ENCODE measurements around the gene CDSN. TPM values are rescaled to one million over a fixed set of nuclear protein-coding genes. Genes with fewer than 3 reads are reported as not detected.
"Not testable (repeated sequence)": the region's sequence is repeated elsewhere in the genome, so short reads cannot be mapped to it uniquely, and the experiment has no call there.

The CDSN gene, protein sequence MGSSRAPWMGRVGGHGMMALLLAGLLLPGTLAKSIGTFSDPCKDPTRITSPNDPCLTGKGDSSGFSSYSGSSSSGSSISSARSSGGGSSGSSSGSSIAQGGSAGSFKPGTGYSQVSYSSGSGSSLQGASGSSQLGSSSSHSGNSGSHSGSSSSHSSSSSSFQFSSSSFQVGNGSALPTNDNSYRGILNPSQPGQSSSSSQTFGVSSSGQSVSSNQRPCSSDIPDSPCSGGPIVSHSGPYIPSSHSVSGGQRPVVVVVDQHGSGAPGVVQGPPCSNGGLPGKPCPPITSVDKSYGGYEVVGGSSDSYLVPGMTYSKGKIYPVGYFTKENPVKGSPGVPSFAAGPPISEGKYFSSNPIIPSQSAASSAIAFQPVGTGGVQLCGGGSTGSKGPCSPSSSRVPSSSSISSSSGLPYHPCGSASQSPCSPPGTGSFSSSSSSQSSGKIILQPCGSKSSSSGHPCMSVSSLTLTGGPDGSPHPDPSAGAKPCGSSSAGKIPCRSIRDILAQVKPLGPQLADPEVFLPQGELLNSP
- total RNA-seq: not detected

DNA sequence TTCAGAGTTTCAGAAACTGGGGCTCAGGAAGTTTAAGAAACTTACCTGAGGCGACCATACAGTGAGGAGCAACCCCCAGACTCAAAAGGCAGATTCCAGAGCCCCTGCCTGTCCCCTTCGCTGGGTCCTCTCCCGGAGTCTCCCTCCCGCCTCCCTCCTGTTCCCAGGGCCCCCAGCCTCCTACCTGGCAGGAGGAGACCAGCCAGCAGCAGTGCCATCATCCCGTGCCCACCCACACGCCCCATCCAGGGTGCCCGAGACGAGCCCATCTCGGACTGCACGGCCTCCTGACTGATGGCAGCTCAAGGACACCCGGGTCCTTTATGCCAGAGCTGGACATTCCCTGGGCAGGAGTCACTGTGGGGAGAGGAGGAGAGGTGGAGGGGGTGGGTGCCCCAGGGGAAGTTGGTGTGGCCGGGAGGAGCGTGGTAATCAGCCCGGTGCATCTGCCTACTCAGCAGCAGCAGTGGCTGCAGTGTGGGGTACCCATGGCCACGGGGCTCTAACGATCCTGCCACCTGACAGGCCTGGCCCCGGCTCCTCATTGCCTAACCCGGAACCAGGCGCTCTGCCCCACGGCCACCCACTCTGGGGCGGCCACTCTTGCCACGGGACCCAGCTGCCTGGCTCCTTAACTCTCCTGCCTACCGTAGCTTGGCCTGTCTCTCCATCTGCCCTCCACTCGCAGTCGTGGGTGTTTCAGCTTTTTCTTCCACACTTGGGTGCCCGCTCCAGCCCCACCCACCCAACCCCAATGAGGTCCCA, at the start of gene CDSN:
Gene CDSN (minus strand): TSS at position 296 of the 765 bp plus-strand sequence. CDS start 27 bp downstream, at position 269.
- intact Hi-C loops (cut with DNase I): no loop called here
- ATAC-seq: no peak
- DNase-seq (ENCODE audit: low spot score): no peak

DNA sequence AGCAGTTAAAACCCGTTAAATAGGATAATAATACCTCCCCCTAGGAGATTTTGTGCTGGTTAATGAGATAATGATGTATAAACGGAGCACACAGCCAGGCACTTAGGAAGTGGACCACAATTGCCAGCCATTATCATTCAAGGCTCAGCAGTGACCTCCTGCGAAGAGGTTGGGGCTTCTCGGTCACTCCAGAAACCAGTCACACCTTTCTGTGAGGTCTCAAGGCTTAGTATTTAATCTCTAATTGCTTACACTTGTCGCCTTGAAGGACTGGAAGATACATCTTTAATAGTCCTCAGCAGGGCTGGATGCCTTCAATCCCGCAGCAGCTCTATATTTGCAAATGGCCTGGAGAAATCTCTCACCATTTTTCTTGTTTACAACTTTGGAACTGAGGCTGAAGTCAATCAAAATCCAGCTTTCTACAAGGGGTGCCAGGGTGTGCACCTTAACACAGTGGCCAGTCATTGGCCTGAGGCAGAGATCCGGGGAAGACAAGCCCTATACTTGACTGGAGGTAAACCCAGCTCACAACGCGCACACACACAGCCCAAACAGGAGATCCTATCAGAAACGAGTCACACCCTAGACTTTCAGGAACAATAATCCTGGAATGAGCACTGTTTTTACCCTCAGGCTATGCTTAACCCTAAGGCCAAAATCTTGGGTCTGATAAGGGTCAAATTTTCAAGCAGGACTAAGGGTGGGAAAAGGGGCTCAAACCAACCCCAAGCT, 49.0 kb upstream of the CDSN start:
- DNase-seq (ENCODE audit: low spot score) (no peak), ATAC-seq (no peak)
- intact Hi-C loops (cut with DNase I): no loop called here

DNA sequence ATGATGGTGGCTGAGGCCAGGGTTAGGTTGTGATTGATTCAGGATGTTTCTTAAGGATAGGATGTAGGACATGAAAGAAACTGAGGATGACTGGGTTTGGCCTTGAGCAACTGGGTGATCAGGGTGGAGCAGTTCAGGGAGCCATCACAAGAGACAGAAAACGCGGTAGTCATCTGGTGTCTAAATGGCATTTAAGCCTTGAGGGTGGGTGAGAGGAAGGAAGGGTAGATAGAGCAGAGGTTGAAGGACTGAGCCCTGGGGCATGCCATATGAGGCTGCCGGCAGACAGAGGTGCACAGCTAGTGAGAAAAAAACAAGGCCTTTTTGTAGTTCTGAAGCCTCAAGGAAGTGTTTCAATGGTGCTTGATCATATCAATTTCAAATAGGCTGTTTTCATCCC, 48.4 kb upstream of the CDSN start:
- DNase-seq (ENCODE audit: low spot score) (no peak), ATAC-seq (no peak)
- intact Hi-C loops (cut with DNase I): no loop called here

DNA sequence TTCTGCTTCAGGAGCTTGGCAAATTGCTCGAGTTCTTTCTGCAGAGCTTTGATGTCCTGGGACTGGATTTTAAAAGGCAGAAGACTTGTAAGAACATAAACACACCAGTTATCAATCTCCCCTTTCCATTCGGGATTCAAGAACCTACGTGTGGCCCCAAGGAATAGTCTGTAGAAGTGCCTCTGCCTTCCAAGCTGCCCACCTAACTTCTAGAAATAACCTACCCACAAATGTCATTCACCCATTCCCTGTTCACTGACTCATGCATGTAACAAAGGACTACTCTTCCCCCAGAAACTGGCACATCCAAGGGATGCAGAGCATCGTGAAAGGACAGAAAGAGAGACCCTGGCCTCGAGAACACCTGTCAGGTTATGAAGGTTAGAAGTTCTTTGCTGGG, 45.7 kb upstream of the CDSN start:
- intact Hi-C loops (cut with DNase I): no loop called here
- no peak for ATAC-seq
- DNase-seq (ENCODE audit: low spot score): no peak

DNA sequence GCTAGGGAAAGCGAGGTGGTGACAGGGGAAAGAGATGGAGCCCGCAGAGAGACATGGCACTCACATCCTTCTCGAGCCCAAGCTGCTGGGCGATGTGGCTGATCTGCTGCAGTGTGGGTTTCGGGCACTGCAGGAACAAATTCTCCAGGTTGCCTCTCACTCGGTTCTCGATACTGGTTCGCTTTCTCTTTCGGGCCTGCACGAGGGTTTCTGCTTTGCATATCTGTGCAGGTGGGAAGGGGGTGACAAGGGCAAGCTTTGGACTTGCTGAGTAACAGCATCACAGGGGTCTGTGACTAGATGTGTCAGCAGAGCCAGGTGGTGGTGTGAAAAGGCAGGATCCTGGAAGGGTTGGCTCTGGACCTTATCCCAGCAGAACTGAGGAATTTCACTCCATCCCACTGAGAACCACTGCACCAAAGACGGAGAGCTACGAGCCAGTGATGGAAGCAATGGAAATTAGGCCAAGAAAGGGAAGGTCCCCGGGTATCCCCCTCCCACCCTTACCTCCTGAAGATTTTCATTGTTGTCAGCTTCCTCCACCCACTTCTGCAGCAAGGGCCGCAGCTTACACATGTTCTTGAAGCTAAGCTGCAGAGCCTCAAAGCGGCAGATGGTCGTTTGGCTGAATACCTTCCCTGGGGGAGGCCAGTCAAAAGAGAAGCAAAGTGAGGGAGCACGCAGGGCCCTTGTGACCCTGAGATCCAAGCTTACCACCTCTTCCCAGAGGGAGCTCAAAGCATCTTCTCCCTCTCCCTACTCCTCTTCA, 45.0 kb upstream of the CDSN start:
- ATAC-seq; intact Hi-C loops (cut with DNase I); DNase-seq (ENCODE audit: low spot score): not testable (repeated sequence)

DNA sequence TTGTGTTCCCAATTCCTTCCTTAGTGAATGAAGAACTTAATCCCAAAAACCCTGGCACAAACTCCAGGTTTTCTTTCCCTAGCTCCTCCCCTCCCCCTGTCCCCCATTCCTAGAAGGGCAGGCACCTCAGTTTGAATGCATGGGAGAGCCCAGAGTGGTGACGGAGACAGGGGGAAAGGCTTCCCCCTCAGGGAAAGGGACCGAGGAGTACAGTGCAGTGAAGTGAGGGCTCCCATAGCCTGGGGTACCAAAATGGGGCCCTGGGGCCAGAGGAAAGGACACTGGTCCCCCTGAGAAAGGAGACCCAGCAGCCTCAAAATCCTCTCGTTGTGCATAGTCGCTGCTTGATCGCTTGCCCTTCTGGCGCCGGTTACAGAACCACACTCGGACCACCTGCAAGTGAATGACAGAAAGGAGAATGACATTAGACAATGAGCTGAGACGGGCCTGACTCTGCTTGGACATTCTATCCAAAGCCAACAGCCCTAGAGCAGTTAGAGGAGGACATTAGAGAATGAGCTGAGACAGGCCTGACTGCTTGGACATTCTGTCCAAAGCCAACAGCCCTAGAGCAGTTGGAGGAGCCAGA, 44.3 kb upstream of the CDSN start:
- intact Hi-C loops (cut with DNase I); ATAC-seq: not testable (repeated sequence)

DNA sequence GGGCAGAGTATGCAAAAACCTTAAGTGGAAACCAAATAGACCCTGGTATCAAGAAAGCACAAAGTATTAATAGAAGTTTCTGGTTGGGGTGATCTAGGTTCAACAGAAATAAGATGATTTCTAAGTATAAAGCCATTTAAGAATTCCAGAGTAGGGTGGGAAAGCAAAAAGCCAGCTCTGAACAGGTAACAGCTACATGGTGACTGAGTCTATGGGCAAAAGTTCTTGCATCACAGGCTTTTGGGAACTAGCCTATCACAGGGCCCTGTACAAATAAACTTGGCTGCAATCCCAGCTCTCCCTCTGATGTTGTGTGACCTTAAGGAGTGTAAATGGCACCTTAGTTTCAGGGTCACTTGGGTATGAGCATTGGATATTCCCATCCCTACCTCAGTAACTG, 43.7 kb upstream of the CDSN start:
- DNase-seq (ENCODE audit: low spot score) (no peak), ATAC-seq (no peak)
- intact Hi-C loops (cut with DNase I): no loop called here

More for the DNA sequence above, 44.3 kb upstream of the CDSN start:
- not testable (repeated sequence) for DNase-seq (ENCODE audit: low spot score)

DNA sequence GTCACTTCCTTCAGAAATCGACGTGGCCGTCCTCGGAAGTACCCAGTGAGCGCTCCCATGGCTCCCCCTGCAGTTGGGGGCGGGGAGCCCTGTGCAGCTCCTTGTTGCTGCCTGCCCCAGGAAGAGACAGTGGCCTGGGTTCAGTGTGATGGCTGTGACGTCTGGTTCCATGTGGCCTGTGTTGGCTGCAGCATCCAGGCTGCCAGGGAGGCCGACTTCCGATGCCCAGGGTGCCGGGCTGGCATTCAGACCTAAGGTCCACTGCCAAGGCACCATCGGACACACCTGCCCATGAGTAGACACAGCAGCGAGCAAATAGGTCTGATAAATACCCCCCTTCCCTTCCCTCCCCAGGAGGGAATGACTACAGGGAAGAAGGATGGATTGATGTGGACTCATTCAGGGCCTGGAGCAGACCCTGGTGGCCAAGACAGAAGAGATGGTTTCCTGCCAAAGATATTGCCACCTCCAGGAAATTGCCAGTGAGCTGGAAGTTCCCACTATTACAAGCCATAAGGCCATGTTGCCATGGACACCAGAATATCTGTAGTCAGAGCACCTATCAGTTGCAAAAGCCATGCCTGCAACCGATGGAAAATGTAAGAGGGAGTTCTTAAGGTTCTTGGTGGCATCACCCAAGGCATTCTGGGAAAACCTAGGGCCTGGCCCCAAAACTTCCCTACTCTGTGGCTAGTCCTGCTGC, 42.4 kb upstream of the CDSN start:
- DNase-seq (ENCODE audit: low spot score): no peak
- intact Hi-C loops (cut with DNase I): no loop called here
- ATAC-seq: no peak

DNA sequence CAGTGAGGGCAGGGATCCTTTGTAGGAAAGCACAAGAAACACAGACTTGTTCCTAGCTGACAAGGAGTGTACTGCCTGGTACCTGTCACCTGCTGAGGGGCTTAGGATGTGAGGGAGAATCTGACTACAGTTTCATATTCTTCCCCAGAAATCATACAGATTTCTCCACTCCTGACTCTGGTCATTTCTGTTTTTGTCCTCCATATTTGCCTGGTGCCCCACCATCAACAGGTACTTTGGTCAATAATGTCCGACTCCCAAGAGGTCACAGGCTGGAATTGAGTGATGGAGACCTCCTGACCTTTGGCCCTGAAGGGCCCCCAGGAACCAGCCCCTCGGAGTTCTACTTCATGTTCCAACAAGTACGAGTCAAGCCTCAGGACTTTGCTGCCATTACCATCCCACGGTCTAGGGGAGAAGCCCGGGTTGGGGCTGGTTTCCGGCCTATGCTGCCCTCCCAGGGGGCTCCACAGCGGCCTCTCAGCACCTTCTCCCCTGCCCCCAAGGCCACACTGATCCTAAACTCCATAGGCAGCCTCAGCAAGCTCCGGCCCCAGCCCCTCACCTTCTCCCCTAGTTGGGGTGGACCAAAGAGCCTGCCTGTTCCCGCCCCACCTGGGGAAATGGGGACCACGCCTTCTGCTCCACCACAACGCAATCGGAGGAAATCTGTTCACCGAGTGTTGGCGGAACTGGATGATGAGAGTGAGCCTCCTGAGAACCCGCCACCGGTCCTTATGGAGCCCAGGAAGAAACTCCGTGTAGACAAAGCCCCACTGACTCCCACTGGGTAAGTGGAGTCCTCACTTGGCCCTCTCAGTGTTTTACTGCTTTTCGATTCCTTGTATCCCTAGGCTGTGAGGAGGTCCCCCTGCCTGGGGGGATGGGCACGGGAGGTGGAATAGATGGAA, 41.2 kb upstream of the CDSN start:
- DNase-seq (ENCODE audit: low spot score): no peak
- intact Hi-C loops (cut with DNase I): no loop called here
- ATAC-seq: no peak

DNA sequence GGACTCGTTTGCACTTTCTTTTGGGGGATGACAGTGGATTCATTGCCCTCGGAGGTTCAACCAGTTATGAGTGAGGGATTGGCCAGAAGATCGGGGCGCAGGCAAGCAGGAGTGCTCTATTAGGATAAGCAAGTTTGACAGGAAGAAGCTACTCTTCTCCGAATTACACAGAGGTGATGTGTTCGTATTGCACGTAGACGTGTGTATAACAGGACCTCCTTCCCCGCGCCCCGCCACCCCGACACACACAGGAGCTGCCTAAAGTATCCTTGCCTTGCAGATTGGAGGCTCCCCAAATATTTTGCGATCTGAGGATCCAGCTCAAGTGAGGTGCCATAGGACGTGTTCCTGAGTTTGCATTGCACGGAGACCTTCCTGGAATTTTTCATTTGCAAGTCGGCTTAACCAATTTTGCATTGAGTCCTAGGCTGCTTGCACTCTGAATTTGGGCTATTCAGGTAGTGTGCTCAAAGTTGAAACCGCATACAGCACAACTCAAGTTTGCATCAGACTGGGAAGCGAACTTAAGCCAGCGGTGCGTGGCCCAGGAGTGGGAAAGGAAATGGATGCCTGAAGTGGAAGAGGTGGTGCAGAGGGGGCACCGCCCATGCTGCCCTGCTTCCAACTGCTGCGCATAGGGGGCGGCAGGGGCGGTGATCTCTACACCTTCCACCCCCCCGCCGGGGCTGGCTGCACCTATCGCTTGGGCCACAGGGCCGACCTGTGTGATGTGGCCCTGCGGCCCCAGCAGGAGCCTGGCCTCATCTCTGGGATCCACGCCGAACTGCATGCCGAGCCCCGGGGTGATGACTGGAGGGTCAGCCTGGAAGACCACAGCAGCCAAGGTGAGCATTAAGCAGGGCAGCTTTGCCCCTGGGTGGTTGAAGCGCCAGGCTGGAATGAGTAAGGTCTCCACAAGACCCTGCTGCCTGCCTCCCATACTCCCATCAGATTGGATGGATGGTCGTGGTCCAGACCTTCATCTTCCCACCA, 38.9 kb upstream of the CDSN start:
- DNase-seq (ENCODE audit: low spot score) (no peak), ATAC-seq (no peak)
- intact Hi-C loops (cut with DNase I): no loop called here

DNA sequence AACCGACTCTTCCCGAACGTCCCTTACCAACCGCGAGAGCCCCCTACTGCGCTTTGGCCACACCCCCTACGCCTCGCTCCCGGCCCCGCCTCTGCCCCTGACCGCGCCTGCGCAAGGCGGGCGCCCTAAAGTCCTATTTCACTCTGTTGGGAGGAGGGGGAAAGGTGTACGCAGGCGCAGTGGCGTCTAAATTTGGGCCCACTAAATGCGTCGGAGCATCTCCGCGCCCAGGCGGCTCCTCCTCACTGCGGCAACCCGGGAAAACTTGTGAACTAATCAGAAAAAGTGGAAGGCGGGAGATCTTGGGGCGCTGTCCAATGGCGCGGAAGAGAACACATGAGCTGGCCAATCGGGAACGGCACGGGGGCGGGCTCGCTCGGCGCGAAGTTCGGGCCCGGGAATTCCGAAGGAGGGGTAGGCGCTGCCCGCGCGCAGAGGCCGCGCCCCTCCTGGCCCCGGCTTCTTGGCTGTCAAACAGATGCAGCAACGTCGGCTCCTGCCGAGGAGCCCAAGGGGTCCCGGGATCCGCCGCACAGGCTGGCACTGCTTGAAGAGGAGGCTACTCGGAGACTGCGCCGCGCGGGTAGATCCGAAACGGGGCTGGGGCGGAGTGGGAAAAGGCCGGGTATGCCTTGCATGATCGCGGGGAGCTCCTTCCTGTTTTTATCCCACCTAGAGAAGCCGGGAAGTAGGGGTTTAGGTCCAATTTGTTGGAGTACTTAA, 38.1 kb upstream of the CDSN start, which contains the start of gene TCF19:
Gene TCF19 (plus strand): TSS at position 450 of the 723 bp plus-strand sequence. CDS start 881 bp downstream, outside the sequence.
- DNase-seq (ENCODE audit: low spot score): peak; percentile 100
- intact Hi-C loops (cut with DNase I): no loop called here
- peak; percentile 99 for ATAC-seq

DNA sequence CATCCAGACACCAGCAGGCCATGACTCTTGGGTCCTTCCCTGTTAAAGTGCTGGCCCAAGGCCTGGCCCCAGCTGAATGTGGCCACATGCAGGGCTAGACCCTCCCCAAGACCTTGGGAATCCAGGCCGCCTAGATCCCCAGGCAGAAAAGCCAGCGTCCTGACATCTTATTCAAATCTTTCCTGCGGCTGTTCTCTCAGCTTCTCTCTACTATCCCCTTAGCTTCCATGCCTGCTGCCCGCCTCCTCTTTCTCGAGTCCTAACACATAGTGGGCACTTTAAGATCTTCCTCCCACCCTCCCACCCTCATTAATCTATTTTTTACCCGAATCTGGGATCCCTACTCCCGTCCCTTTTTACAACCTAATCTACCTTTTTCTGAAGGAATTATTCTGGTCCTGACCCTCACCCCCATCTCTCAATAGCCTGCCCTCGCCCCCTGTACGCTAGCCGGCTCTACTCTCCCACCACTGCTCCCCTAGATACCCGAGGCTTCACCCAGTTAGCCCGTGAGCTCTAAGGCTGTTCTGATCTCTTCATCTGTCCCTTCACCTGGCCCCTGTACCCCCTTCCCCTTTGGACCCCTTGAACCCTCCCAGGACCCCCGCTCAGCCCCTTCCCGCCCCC, 37.4 kb upstream of the CDSN start, which contains the start of gene CCHCR1:
Gene CCHCR1 (minus strand): TSS at position 290 of the 627 bp plus-strand sequence. CDS start 202 bp downstream, at position 88.
- ATAC-seq (no peak), DNase-seq (ENCODE audit: low spot score) (no peak)
- intact Hi-C loops (cut with DNase I): no loop called here

DNA sequence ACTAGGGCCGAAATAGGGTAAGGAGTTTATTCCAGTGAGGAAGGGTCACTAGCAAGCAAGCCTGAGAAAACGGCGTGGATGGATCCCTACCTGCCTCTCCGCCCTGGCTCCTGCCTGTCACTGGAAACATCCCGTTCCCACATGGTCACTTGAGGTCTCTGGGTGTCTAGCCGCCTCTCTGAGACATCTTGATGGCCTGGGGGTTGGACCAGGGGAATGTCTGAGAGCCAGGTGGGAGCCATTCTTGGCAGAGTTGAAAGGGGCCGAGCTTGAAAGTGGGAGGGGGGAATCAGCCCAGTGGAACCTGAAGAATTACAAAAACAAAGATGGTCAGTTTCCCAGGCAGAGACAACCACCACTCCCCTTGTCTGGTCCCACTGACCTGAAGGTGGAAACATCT, 36.4 kb upstream of the CDSN start:
- intact Hi-C loops (cut with DNase I): no loop called here
- ATAC-seq (no peak), DNase-seq (ENCODE audit: low spot score) (no peak)

DNA sequence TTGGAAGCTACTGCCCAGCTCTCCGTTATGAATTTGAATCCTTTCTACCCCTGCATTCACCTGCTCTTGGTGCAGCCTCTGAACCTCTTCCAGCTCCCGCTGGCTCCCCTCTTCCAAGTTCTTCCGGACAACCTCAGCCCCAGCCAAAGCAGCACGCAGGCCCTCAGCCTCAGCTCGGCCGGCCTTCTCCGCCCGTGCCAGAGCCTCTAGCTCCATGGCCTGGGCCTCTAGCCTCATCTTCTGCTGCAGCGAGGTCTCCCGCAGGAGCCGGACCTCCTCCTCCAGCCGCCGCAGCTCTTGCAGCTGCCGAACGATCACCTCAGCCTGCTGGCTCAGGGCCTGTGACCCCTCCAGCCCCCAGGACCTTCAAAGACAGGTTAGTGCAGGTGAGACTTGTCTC, 34.2 kb upstream of the CDSN start:
- DNase-seq (ENCODE audit: low spot score) (no peak), ATAC-seq (no peak)
- intact Hi-C loops (cut with DNase I): no loop called here
